AG09319 (cell line): Measurements from ENCODE around the gene MICAL3.

Source experiments
- DNase-seq: peaks from one replicate; pipeline ENCODE4 v3.0.0-alpha.2; 2010; ENCODE audit warnings: low read depth; ENCODE audit errors: extremely low read depth
- CTCF ChIP-seq: IDR thresholded peaks from 2 replicates; pipeline ENCODE4 v1.5.1; 2011; ENCODE audit warnings: low read depth, mild to moderate bottlenecking, inconsistent platforms, low read length, moderate library complexity

Gene MICAL3

GRCh38 chr22:17874231-17874905, 150.0 kb downstream of the MICAL3 start:
- DNase-seq, result no peak
- no peak for TF ChIP-seq CTCF

GRCh38 chr22:17873804-17874203, 150.6 kb downstream of the MICAL3 start:
- no peak for TF ChIP-seq CTCF
- no peak for DNase-seq

GRCh38 chr22:17873116-17873515, 151.2 kb downstream of the MICAL3 start:
- no peak for DNase-seq
- no peak for TF ChIP-seq CTCF

- DNase-seq, result no peak
- TF ChIP-seq CTCF, result no peak
Observed at GRCh38 chr22:17872471-17872870, 151.9 kb downstream of the MICAL3 start.

GRCh38 chr22:17871726-17872458, 152.5 kb downstream of the MICAL3 start:
- TF ChIP-seq CTCF, result no peak
- no peak for DNase-seq

GRCh38 chr22:17870407-17870806, 154.0 kb downstream of the MICAL3 start:
- TF ChIP-seq CTCF, result no peak
- DNase-seq, result no peak

GRCh38 chr22:17869285-17870096, 154.9 kb downstream of the MICAL3 start:
- no peak for TF ChIP-seq CTCF
- DNase-seq, result no peak
